Eye (tissue), 1 donor: ENCODE results near the gene STRA6.

ENCODE experiments used
- DNase-seq: peaks from one replicate; pipeline ENCODE4 v3.0.0-alpha.2; 2015

Gene STRA6

DNA sequence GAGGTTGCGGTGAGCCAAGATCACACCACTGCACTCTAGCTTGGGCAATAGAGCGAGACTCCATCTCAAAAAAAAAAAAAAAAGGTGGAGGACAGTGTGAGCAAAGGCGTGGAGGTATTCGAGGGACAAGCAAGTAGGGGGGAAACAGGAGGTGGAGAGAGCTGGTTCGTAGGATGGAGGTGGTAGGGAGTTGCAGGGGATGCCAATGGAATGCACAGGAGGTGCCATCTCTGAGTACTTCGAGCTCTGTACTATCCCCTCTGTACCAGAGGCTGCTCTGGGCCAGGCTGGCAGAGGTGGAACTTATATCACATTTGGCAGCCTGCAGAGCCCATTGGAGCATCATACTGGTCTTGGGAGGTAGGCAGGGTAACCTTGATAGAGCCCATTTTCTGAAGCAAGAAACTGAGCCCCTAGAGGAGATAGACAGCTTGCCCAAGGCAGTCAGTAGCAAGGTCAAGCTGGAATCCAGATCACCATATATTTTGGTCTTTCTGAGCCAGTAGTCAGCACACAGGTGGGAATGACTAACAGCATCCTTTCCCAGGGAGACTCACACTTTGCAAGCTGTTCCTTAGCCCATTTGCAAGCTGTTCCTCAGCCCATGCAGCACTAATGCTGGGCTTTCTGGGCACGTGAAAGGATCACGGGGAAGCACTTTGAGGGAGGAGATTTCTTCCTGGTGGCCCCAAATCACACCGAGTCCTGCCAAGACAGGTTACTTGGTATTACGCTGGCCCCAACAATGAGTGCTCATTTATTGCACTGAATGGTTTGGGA, 24.4 kb upstream of the STRA6 start:
- no peak for DNase-seq

DNA sequence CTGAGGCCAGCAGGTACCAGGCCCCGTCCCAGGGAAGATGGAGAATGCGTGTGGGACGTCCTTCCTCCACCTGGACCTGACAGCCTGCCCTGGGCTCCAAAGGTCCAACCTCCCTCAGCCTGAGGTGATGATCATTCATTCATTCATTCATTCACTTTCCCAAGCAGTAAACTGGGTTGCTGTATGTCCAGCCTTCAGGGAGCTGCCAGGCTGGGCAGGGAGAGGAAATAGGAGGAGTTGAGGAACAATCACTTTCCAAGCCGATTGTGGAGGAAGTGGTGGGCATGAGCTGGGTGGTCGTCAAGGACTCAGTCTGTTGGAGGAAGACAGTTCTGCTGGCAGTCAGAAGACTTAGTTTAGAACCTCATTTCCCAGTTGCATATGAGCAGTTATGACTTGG, 23.3 kb upstream of the STRA6 start:
- DNase-seq, result no peak

DNA sequence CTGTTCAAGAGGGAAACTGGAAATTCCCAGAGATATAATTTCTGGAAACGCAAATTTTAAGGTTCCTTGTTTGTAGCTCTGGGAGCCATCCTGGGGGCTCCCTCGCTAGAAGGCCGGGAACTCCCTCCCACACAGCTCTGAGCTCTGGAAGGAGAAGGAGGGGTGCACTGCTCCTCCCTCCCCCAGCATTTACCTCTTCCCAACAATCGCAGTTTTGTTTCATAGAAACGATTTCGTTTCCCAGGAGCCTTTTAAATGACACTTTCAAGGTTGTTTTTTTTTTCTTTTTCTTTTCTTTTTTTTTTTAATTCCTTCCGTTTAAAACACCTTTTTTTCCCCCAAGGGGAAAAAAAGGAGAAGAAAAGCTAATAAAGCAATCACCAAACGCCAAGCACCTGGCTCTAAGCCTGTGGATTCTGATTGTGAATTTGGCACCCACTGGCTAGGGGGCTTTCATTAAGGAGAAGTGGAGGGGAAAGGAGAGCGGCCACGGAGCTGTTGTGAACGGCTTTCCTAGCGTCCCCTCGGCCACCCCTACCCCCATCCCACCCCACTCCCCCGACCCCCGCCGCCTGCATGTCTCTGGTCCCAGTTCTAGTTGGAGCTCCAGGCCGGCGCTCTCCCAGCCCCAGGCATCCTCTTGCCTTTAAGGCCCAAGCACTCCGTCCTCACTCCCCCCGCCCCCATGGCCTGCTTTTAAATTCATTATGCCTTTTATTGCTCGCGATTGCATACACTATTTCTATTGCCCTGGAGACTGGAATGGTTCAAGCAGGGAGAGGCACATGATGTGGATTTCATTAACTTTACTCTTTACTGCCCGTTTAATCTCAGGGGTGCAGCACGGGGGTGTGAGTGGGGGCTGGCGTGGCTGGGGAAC, 19.9 kb upstream of the STRA6 start:
- DNase-seq, result peak; percentile 79

DNA sequence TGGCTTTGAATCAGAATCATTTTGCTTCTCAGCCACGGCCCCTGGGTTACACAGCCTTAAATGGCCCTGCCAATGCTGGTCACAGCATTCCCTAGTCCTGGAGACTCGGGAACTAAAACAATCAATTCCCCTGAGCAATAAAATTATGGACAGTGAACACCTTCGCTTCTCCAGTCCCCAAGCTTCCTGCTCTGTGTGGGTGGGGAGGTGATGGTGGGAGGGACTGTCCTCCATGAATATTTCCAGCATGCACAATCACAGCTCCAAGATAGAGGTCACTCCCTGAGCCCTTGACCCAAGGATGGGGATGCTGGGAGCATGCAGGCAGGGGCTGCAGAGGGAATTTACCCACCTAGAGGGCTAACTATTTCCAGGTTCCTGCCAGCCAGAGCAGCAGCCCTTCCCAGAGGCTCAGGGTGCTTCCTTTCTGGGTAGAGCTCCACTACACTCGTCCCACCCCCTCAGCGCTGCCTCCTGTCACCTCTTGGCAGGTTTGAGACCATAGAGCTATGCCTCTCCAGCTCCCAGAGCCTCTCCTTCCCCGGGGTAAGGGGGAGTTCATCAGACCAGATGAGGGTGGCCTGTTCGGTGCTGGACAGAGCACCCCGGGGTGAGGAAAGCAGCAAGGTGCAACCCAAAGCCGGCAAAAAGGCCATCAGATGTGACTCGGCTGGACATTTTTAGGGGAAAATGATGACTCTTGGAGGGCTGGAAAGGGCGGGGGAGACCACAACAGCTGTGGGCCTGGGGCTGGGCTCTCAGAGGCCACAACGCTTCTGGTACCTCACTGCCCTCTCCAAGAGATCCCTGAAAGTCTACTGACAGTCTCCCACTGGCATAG, 19.0 kb upstream of the STRA6 start:
- DNase-seq, result no peak

DNA sequence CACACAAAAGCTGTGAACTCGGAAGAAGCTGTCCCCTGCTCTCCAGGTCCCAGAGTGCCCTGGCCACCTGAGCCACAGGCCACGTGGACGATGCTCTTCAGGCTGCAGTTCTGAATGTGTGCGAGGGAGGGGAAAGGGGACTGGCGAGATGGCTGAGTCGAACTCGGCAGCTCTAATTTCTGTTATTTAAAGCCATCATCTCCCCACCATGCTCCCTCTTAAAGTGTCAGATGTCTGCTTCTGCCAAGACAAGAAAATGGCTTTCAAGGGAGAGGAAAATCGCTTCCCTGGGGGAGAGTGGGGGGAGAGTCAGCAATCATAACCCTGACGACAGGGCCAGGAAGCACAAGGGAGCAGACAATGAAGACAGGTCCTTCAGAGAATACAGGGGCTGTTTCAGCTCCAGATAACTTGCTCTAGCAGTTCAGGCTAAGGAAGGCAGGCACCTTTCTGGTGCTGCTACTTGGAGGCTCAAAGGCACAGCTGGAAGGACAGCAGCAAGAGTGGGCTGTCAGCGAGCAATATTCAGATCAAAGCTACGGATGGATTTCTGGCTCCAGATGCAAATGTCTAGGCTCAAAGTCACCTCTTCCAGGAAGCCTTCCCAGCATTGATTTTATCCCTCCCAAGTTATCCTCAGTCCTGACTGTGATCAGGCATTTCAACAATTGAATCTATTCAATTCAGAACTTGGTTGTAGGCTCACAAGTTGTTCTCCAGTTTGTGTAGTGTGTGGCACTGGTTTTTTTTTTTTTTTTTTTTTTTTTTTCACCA, 18.1 kb upstream of the STRA6 start:
- DNase-seq, result peak; percentile 73

DNA sequence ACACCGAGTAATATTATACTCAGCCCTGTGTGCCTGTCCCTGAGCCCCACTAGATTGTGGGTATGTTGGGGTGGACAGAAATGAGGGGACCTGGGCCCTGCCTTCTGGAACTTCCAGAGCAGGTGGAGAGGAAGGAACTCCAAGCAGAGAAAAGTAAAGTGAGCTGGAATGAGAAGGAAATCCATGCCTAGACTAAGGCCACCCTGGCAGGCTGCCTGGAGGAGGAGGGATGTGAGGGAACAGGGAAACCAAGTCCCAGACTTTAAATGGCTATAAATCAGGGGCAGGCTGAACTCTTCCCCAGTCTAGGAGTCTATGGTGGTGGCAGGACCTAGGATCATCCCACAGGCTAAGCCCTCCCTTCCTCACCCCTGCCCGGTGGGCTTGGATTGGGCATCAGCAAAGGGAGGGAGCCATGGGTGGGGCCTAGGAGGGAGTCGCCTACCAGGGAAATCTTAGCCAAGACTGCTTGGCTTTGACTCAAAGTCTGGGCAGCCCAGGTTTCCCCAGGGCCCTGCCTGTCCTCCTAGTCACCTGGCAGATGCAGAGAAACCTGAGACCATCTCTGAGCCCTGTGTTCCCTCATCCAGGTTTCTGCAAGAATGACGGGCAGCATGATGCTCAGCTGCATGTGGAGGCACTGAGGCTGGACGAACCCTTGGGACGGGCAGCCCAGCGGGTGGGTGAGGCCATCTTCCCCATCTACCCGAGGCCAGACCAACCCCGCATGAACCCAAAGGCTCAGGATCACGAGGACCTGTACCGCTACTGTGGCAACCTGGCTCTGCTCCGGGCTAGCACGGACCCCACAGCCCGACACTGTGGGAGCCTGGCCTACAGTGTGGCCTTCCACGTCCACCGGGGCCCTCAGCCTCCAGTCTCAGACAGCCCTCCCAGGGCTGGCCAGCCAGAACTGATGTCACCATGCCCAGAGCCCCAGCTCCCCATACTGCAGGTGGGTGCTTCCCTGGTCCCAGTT, 15.6 kb upstream of the STRA6 start:
- no peak for DNase-seq

DNA sequence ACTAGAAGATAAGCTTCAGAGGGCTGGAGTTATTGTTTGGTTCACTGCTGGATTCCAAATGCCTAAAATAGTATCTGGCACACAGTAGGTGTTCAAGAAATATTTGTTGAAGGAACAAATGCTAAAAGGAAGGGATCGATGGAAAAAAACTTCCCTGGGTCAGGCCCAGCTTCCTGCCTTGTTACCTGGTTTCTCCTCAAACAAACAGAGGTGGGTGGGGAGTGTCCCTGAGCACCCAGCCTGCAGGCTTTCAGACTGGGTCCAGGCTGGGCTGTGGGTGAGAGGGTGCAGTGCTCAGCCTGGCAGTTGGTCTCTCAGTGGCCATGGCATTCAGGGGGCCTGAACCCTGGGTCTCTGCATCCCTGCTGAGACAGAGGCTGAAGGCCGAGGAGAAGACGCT, 14.4 kb upstream of the STRA6 start:
- DNase-seq, result no peak

DNA sequence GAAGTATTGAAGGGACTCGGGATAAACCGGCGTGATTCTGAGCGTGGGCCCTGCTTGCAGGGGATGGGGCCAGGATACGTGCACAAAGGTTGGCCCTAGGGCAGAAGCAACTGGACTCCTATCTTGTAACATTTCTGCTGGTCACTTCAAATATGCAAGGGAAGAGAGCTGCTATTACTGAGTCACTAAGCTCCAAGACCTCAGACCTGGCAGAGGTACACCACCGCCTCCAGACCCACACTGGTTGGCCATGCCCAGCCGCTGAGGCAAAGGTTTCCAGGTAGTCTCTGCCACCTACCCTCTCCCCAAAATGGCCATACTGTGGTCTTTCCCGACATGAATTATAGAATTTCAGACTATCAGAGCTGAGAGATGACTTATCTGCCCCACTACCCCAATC, 13.4 kb upstream of the STRA6 start:
- no peak for DNase-seq

DNA sequence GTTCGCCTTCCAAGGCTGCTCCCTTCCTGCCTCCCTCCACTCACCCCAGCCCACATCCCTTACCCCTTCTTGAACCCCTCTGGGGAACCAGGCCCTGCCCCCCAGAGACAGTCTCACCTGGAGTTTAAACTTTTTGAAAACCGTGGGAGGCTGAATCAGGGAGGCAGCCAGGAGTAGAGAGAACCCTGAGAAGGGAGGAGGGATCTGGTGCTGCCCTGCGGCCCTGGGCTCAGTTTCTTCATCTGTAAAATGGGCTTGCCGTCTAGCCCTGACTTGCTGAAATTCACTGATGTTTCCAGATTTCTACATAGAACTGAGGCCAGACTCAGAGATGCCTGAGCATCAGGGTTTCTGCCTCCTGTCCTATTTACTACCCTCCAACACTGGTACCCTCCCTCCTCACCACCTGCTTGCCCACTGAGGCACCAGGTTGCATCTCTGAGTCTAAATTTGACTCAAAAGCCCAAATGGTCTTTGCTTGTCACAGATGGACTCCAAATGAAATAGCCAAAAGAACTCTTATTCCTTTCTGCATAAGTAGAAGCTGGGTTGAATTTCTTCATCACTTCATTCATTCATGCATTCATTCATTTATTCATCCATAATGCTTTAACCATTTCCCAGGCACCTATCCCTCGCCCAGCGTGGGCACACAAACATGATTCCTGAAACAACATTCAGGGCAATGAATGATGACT, 11.9 kb upstream of the STRA6 start:
- DNase-seq, result no peak

DNA sequence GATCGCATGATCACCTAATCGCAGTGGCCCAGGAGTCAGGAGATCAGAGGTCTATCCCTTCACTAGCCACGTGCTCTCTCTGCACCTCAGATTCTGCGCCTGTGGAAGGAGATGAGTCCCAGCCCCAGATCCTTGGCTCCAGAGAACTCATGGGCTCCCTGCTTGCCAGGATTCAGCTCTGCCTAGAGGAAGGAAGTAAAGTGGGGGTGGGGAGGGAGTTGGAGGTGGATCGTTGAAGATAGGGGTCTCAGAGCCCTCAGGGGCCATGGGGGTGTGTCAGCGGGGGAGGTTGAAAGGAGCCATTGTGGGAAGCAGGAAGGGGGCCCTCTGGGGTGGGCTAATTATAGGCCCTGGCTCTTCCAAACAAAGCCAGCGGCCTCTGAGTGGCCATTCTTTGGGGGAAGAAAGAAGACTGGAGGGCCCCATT, 11.3 kb upstream of the STRA6 start:
- DNase-seq, result peak; percentile 77

DNA sequence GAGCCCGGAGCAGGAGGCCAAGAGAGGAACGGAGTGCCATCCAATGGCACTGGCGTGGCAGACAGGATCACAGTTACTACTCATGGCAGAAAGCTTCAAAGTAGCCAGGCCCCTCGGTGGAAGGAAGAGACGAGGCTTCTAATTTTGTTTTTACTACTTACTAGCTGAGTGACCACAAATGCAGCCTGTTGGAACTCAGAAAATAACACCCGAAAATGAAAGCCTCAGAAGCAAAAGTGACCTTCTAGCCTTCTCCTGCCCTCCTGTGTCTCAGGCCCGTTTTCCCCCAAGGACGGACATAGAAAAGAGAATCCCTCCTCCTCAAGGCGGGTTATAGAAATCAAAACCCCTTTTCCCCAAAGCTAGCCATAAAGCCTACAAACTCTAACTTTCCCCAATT, 9.9 kb upstream of the STRA6 start:
- DNase-seq, result no peak

DNA sequence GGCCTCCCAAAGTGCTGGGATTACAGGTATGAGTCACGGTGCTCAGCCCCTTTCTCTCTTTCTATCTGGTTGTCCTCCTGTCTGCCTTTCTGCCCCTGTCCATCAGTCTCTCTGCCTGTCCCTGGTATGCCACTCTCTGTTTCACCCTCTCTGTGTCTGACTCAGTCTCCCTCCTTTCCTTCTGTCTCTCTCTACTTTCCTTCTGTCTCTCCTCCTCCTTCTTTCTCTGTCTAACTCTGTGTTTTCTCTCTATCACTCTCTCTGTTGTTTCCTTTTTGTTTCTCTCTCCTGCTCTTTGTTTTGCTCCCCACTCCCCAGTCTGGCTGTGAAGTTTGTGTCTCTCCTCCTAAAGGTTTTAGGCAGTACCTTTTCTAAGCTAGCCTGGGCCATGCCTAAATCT, 9.1 kb upstream of the STRA6 start:
- DNase-seq, result no peak

DNA sequence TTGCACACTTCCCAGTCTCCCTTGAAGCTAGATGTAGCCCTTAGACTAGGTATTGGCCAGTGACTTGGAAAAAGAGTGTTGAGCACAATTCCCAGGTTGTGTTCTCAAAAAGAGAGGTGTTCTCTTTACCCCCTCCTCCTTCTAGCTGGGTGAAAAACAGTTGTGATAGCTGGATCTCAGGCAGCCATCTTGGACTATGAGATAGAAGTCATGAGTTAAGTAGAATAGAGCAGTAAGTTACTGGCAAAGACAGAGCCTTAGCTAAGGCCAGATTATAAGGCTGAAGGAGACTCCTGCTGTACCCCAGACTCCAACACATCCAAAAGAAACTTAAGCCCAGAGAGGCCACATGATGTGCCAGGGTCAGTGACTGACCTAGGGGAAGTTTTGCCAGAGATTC, 8.1 kb upstream of the STRA6 start:
- no peak for DNase-seq

DNA sequence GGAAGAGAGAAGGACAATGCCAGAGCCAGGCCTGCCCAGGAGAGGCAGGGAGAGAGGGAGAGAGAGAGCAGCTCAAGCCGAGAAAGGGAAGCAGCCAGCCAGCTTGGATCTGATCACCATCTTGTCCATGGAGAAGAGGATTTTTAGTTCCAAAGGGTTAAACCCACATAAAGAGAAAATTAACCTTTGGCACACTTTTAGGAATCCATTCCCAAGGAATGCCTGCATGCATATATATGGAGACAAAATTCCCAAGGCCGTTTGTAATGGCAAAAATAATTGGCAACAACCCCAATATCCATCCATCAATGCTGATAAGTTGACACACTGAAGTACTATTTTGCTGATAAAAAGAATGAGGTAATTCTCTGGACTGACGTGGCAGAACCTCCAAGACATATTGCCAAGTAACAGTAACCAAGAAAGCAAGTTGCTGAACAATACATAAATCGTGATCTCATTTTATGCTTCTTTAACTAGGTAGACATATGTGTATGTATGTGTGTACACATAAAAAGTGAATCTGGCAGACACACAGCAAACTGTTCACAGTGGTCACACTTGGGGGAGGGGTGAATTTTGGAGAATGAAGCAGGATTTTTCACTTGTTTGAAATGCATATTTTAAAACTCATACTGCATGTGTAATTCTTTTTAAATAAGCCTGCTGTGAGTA, 7.5 kb upstream of the STRA6 start:
- DNase-seq, result peak; percentile 47

DNA sequence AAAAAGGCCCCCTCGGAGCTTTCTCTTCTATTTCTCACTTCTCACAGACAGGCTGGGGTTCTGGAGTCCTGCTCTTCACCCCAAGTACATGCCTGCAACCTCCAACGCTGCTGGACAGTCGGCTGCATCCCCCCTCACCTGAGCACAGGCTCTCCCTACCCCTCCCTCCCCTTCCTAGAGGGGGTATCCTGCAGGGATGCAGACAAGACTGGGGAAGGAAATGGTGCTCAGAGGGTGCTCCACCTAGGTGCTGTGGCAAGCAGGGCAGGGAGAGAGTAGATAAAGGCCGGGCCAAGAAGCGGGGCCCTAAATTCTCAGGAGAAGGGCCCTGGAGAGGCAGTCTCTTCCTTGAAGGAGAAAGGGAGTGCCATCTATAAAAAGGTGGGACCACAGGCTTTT, 7.0 kb upstream of the STRA6 start:
- DNase-seq, result no peak

DNA sequence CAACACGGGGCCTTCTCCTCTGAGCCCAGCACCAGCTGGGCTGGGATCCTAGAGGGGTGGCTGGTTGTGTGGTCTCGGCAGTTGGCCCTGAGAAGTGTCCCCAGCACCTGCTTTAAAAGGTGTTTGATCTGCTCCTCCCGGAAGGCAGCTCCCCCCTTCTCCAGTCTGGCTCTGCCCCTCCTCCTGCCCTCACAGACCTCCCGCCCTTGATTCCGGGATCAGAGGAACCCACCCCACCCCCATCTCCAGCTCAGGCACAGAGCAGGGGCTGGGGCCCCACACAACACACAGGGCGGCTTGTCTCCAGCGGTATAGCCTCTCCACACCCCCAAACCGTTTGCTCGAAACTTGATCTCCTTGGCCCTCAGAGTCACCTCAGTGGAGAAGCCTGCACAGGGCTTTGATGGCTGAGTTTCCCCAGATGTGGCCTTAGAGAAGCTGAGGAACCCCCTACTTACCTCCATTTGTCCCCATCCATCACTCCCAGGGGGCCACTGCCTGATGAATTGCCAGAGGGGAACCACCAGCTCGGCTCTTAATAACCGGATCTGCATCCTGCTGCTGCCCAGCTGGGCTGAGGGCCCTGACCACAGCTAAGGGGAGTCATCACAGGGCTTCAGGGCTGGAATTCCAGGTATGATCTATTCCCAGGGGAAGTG, 6.4 kb upstream of the STRA6 start:
- peak; percentile 79 for DNase-seq

DNA sequence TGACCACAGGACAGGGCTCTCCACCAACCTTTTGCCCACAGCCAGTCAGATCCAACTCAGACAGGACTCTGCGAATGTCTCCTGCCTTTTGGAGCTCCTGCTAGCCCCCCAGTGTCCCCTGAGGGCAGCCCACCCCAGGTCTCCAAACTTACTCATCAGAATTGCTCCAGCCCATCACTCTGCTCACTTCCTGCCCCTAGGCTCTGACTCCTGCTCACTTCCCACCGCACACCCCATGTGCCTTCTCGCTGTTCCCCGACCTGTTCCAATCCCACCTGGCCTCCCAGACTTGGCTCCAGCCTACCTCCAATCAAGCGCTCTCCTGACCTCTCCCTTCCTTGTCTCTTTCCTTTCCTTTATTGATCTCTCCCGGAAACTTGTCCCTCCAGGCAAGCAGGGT, 5.9 kb upstream of the STRA6 start:
- no peak for DNase-seq

DNA sequence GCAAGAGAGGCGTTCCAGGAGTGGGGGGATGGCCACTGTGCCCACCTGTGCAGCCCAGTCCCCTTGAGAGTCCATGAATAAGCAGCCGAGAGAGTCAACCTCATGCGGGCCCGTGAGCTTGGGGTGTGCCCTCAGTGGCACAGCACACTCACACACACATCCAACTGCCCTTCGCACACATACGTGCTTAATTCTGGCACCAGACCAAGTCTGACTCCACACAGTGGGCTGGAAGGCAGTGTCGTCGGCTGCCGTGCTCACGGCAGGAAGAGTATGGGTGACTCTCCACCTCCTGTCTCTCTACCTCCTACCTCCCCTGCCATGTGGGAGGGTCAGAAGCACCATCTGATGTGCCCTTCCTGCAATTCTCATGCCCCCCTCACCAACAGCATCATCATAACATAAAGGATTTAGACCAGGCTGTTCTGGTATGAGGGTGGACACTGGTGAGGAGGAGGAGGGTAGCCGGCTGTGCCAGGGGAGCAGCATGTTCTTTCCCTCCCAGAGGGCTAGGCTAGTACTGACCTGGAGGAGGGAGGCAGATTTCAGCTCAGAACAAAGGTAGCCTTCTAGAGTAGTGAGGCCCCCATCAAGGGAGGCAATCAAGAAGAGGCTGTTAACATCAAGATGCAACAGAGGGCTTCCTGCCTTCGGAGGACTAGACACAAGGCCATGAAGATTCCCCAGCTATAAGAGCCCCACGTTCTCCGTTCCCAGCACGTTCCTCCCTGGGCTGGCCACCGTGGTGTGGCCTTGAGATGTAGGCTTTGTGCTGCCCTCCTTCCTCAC, 5.3 kb upstream of the STRA6 start:
- no peak for DNase-seq
